ENCODE data around the gene ADIPOQ. TPM values are rescaled to one million over a fixed set of nuclear protein-coding genes. Genes with fewer than 3 reads are reported as not detected.

The ADIPOQ gene
- polyA plus RNA-seq, 3 donors = not detected

DNA sequence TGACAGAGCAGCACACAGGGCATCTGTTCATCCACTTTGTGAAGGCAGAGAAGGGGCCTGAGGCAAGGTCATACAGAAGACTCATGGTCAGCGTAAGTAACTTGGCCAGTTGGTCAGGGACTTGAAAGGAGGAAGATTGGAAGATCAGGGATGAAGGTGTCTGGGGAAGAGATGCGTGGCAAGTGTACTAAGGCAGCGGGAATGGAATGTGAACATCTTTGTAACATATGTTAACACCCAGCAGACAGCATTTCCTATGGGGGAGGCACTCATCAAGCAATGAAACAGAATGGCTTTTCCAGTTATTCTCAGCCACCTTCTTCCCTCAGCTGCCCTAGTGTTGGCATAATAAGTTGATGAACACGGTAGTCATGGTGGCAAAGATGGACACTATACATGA, 28.4 kb upstream of the ADIPOQ start:
- TF ChIP-seq, protein P1, sequence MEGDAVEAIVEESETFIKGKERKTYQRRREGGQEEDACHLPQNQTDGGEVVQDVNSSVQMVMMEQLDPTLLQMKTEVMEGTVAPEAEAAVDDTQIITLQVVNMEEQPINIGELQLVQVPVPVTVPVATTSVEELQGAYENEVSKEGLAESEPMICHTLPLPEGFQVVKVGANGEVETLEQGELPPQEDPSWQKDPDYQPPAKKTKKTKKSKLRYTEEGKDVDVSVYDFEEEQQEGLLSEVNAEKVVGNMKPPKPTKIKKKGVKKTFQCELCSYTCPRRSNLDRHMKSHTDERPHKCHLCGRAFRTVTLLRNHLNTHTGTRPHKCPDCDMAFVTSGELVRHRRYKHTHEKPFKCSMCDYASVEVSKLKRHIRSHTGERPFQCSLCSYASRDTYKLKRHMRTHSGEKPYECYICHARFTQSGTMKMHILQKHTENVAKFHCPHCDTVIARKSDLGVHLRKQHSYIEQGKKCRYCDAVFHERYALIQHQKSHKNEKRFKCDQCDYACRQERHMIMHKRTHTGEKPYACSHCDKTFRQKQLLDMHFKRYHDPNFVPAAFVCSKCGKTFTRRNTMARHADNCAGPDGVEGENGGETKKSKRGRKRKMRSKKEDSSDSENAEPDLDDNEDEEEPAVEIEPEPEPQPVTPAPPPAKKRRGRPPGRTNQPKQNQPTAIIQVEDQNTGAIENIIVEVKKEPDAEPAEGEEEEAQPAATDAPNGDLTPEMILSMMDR (IDR thresholded peaks at IDR 0.05) = no peak
- no peak for DNase-seq
- H2AFZ ChIP-seq (ENCODE audit: insufficient read depth, low read depth, low read length, poor library complexity, severe bottlenecking) = no peak overlapping the region
- Mint-ChIP-seq H3K27me3 (ENCODE audit: low read depth in 3 of 3) (peaks cover 2 to 12% (median 7%) of the 10 kb centered on the region in 3 donors), H3K36me3 (no peaks in the 10 kb centered on the region), H3K4me3 (no peak overlapping the region), H3K27ac (no peak overlapping the region), H3K9me3 (no peaks in the 10 kb centered on the region), H3K4me1 (peaks cover 15% of the 10 kb centered on the region)
- WGBS (ENCODE audit: insufficient coverage) = no CpG with 5 or more reads among the region's 4 CpGs
- no peak overlapping the region for H3K9ac ChIP-seq (ENCODE audit: insufficient read depth, low read length, poor library complexity, severe bottlenecking)
- H3K27me3 ChIP-seq (ENCODE audit: control insufficient read depth in 2 of 2, insufficient read depth in 2 of 2, low read length in 2 of 2) = no peaks in the 10 kb centered on the region
- no peak overlapping the region for H3K4me2 ChIP-seq (replicated peaks; ENCODE audit: extremely low read depth, low read length, poor library complexity, severe bottlenecking)
- H4K20me1 ChIP-seq (ENCODE audit: insufficient read depth, low read length) = no peaks in the 10 kb centered on the region
- no peaks in the 10 kb centered on the region for H3K9me3 ChIP-seq (replicated peaks in 1 of 2; ENCODE audit: control insufficient read depth in 1 of 2, insufficient read depth in 1 of 2, low read length in 2 of 2)
- H3K4me3 ChIP-seq (replicated peaks in 1 of 3; ENCODE audit: low read depth in 2 of 3, low read length in 3 of 3) = no peak overlapping the region
- H3K27ac ChIP-seq (ENCODE audit: low read depth in 1 of 2, low read length in 2 of 2) = no peak overlapping the region
- intact Hi-C loops (cut with micrococcal nuclease) = no loop called here
- no peaks in the 10 kb centered on the region for H3K36me3 ChIP-seq (replicated peaks in 1 of 2; ENCODE audit: control insufficient read depth in 1 of 2, insufficient read depth in 2 of 2, low read length in 2 of 2)
- H3K4me1 ChIP-seq (ENCODE audit: control insufficient read depth in 1 of 2, insufficient read depth in 2 of 2, low read length in 2 of 2) = peaks cover 8 to 10% of the 10 kb centered on the region in 2 donors
- no peaks in the 10 kb centered on the region for H3K79me2 ChIP-seq (ENCODE audit: insufficient read depth, low read length)

DNA sequence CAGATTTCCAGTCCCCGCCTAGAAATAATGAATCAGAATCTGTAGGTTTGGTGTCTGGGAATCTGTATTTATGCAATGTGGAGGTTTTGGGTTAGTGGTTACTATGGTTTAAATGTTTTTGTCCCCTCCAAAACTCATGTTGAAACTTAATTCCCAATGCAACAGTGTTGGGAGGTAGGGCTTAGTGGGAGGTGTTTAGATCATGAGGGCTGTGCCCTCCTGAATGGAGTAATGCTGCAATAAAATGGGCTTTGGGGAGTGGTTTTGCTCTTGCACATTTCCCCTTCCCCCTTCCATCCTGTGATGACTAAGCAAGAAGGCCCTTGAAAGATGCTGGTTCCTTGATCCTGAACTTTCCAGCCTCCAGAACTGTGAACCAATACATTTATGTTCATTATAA, 27.1 kb upstream of the ADIPOQ start:
- no peaks in the 10 kb centered on the region for H3K36me3 ChIP-seq (replicated peaks in 1 of 2; ENCODE audit: control insufficient read depth in 1 of 2, insufficient read depth in 2 of 2, low read length in 2 of 2)
- H3K79me2 ChIP-seq (ENCODE audit: insufficient read depth, low read length) = no peaks in the 10 kb centered on the region
- Mint-ChIP-seq H3K27me3 (ENCODE audit: low read depth in 3 of 3) (peaks cover 0 to 10% (median 9%) of the 10 kb centered on the region in 3 donors), H3K4me1 (peaks cover 15% of the 10 kb centered on the region), H3K27ac (peak overlapping the region in 1 of 7 donors; percentile 8), H3K4me3 (no peak overlapping the region), H3K36me3 (no peaks in the 10 kb centered on the region), H3K9me3 (no peaks in the 10 kb centered on the region)
- H4K20me1 ChIP-seq (ENCODE audit: insufficient read depth, low read length) = no peaks in the 10 kb centered on the region
- H3K9ac ChIP-seq (ENCODE audit: insufficient read depth, low read length, poor library complexity, severe bottlenecking) = no peak overlapping the region
- peak; percentile 29 to 42 (median 34) for DNase-seq
- H3K4me1 ChIP-seq (ENCODE audit: control insufficient read depth in 1 of 2, insufficient read depth in 2 of 2, low read length in 2 of 2) = peaks cover 8 to 10% of the 10 kb centered on the region in 2 donors
- WGBS (ENCODE audit: insufficient coverage) = no CpG with 5 or more reads among the region's 1 CpG
- no peak overlapping the region for H3K4me2 ChIP-seq (replicated peaks; ENCODE audit: extremely low read depth, low read length, poor library complexity, severe bottlenecking)
- TF ChIP-seq, protein P1 (IDR thresholded peaks at IDR 0.05) = no peak
- intact Hi-C loops (cut with micrococcal nuclease) = no loop called here
- no peak overlapping the region for H3K27ac ChIP-seq (ENCODE audit: low read depth in 1 of 2, low read length in 2 of 2)
- no peaks in the 10 kb centered on the region for H3K9me3 ChIP-seq (replicated peaks in 1 of 2; ENCODE audit: control insufficient read depth in 1 of 2, insufficient read depth in 1 of 2, low read length in 2 of 2)
- H3K4me3 ChIP-seq (replicated peaks in 1 of 3; ENCODE audit: low read depth in 2 of 3, low read length in 3 of 3) = no peak overlapping the region
- no peaks in the 10 kb centered on the region for H3K27me3 ChIP-seq (ENCODE audit: control insufficient read depth in 2 of 2, insufficient read depth in 2 of 2, low read length in 2 of 2)
- no peak overlapping the region for H2AFZ ChIP-seq (ENCODE audit: insufficient read depth, low read depth, low read length, poor library complexity, severe bottlenecking)
